HG03196 (cell line): ENCODE data around the gene UGT1A8.
"Not testable (repeated sequence)": the region's sequence is repeated elsewhere in the genome, so short reads cannot be mapped to it uniquely, and the experiment has no call there.

Experiments used
- ATAC-seq: cut with Tn5 transposase; IDR thresholded peaks from one replicate; pipeline ENCODE4 v1.9.1; 2021; ENCODE audit not compliant: unreplicated experiment

Gene UGT1A8

DNA sequence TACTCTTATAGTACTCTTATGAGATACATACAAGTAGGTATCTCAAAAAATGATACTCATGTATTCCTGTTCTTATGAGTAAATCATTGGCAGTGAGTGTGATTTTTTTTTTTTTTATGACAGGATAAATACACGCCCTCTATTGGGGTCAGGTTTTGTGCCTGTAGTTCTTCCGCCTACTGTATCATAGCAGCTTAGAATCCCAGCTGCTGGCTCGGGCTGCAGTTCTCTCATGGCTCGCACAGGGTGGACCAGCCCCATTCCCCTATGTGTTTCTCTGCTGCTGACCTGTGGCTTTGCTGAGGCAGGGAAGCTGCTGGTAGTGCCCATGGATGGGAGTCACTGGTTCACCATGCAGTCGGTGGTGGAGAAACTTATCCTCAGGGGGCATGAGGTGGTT, at the start of gene UGT1A8:
UGT1A8 (plus strand) TSS at position 158 of the 400 bp plus-strand sequence; CDS start at position 233, 75 bp downstream.
- ATAC-seq: not testable (repeated sequence)

DNA sequence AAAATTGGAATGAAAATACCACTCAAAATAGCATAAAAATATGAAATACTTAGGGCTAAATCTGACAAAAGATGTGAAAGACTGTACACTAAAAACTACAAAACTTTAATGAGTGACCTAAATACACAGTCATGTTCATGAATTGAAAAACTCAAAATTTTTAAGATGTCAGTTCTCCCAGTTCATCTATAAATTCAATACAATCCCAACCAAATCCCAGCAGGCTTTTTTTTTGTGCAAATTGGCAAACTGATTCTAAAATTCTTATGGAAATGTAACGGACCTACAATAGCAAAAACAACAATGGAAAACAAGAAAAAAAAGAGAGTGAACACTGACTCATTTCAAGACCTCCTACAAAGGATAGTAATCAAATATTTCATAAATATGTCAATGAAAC, 46.4 kb upstream of the UGT1A8 start:
- no peak for ATAC-seq

DNA sequence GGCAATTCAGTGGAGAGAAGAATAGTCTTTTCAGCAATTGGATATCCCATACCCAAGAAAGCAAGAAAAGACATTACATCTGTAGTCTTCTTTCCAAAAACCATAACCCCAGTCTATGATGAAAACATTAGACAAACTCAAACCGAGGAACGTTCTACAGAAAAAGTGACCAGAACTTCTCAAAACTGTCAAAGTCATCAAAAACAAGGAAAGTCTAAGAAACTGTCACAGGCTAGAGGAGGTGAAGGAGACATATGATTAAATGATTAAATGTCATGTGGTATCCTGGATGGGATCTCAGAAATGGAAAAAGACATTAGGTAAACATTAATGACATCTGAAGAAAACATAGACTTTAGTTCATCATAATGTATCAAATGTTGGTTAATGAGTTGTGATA, 46.0 kb upstream of the UGT1A8 start:
- no peak for ATAC-seq

DNA sequence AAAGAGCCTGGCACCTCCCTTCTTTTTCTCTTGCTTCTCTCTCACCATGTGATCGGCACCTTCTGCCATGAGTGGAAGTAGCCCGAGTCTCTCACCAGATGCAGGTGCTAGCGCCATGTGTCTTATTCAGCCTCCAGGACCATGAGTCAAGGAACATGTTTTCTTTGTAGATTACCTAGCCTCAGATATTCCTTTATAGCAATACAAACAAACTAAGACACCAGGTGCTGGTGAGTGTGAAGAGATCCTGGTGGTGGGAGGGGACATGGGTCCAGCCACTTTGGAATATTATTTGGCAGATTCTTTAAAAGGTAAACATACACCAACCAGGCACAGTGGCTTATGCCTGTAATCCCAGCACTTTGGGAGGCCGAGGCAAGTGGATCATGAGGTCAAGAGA, 45.0 kb upstream of the UGT1A8 start:
- ATAC-seq: no peak

DNA sequence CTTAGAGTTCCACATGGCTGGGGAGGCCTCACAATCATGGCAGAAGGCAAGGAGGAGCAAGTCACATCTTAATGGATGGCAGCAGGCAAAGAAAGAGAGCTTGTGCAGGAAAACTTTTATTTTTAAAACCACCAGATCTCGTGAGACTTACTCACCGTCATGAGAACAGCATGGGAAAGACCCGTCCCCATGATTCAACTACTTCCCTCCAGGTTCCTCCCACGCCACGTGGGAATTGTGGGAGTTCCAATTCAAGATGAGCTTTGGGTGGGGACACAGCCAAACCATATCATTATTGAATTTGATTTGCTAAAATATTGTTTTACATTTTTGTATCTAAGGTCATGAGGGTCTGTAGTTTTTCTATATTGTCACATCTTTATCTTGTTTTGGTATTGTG, 40.1 kb upstream of the UGT1A8 start:
- not testable (repeated sequence) for ATAC-seq

DNA sequence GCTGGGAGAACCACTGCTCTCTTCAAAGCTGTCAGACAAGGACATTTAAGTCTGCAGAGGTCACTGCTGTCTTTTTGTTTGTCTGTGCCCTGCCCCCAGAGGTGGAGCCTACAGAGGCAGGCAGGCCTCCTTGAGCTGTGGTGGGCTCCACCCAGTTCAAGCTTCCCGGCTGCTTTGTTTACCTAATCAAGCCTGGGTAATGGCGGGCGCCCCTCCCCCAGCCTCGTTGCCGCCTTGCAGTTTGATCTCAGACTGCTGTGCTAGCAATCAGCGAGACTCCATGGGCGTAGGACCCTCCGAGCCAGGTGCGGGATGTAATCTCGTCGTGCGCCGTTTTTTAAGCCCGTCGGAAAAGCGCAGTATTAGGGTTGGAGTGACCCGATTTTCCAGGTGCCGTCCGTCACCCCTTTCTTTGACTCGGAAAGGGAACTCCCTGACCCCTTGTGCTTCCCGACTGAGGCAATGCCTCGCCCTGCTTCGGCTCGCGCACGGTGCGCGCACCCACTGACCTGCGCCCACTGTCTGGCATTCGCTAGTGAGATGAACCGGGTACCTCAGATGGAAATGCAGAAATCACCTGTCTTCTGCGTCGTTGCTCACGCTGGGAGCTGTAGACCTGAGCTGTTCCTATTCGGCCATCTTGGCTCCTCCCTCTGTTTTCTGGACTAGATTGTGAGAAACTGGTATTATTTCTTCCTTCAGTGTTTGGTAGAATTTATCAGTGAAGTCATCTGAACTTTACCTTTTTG, 34.0 kb upstream of the UGT1A8 start:
- ATAC-seq: not testable (repeated sequence)

DNA sequence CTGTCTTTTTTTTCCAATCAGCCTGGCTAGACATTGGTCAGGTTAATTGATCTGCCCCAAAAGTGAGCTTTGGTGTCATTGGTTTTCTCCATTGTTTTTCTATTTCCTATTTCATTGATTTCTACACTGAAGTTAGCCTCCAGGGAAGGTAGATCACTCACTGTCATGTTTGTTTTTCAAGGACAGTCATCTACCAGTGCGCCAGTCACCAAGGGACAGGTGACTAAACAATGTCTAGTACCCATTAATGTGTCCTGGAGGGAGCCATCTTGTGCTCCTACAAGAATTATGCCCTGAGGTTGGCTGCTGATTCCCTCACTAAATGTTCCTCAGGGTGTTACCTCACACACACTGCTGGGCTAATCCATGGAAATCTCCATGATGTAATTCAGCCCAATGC, 33.2 kb upstream of the UGT1A8 start:
- ATAC-seq: no peak

DNA sequence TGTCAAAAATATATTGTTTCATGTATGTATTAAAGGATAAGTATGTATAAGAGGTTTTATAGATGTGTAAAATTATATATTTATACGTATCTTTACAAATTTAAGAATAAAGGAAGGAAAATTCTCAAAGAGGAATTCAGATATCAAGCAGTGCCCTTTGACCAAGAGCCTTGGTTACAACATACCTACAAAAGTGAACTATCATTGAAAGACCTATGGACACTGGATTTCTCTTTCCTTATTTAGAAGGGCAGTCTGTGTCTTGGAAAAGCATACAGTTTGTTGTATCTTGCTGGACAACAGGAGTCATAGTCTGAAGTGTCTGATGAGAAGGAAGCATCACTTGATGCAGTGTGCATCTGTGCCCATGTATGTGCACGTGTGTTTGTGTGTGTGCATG, 29.0 kb upstream of the UGT1A8 start:
- no peak for ATAC-seq

DNA sequence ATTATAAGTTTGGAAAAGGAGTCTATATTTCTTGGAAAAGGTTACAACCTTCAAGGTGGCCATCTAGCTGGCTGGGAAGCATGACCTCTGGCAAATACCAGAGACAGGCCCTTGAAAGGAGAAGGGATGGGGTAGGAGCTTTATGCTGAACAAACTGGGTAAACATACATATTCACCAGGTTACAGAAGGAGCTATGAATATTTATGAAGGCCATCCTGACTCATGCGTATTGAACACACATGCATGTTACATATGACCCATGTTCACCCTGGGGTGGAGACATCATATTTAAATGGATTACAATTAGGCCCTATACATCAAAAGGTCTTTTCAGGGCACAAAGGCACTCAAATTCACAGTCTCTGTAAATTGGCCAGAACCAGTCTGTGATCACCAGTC, 24.7 kb upstream of the UGT1A8 start:
- ATAC-seq: not testable (repeated sequence)

DNA sequence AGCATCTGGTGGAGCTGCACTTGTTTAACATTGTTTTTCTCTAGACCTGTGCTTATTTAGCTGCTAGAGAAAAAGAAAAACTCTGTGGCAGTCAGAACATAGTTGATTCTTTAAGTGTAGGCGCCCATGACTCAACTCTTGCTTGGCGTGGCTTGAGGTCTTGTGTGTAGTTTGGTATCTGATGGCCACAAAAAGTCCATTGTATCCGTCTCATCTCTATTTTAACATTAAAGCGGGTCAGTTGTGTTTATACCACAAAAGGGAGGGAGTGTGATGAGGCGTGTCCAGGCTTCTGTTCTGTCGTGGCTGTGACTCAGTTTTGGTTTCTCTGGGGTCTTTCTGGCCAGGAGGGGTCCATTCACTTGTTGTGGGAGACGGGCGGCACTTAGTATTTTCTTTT, 24.2 kb upstream of the UGT1A8 start:
- peak; percentile 56 for ATAC-seq

DNA sequence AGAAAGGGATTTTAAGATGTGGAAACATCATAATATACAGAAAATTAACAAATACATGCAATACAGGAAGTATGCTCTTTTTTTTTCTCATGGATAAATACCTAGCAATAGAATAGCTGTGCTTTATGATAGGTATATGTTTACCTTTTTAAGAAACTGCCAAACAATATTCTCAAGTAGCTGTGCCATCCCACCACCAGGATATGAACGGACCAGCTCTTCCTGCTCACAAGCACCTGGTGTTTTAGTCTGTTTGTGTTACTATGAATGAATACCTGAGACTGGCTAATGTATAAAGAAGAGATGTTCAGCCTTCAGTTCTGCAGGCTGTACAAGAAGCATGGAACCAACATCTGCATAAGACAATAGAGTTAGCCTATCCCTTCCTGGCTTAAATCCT, 19.9 kb upstream of the UGT1A8 start:
- no peak for ATAC-seq

DNA sequence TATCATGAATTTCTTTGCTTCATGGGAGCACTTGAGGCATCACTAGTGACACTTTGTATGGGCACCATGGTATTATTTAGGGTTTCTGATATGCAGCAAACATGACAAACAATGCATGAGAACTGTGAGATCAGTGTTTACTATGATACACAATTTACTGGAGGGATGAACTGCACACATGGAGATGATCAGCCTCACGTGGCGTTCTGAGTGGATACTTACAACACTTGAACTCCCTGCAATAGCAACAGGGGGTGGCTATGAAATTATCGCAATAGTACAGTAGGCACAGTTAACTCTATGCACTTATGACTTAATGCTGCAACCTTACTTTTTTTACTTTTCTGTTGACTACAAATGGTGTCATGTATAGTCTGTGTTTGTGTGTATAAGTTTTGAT, 18.5 kb upstream of the UGT1A8 start:
- ATAC-seq: no peak

DNA sequence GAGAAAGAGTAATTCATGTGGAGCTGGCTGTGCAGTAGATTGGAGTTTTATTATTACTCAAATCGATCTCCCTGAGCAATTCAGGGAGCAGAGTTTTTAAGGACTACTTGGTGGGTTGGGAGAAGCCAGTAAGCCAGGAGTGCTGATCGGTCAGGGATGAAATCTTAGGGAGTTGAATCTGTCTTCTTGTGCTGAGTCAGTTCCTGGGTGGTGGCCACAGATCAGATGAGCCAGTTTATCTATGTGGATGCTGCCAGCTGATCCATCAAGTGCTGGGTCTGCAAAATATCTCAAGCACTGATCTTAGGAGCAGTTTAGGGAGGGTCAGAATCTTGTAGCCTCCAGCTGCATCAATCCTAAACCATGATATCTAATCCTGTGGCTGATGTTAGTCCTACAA, 17.0 kb upstream of the UGT1A8 start:
- ATAC-seq: no peak

DNA sequence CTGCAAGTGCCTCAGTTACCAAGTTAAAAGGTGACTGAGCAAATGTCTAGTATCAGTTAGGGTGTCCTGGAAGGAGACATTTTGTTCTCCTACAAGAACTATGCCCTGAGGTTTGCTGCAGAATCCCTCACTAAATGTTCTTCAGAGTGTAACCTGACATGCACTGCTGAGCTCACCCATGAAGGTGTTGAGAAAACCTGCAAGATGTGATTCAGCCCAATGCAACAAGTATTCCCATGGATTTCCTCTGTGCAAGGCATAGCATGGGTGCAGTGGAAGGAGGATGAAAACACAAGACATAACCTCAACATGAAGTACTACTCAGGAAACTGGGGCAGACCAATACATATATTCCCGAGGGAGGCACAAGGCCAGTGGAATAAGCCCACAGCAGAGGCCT, 15.4 kb upstream of the UGT1A8 start:
- no peak for ATAC-seq

DNA sequence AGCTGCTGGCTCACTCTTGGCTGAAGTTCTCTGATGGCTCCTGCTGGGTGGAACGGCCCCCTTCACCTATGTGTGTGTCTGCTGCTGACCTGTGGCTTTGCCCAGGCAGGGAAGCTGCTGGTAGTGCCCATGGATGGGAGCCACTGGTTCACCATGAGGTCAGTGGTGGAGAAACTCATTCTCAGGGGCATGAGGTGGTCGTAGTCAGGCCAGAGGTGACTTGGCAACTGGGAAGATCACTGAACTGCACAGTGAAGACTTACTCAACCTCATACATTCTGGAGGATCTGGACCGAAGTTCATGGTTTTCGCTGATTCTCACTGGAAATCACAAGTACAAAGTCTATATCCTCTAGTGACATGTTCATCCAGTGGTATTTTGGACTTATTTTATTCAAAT, 13.9 kb upstream of the UGT1A8 start:
- no peak for ATAC-seq

DNA sequence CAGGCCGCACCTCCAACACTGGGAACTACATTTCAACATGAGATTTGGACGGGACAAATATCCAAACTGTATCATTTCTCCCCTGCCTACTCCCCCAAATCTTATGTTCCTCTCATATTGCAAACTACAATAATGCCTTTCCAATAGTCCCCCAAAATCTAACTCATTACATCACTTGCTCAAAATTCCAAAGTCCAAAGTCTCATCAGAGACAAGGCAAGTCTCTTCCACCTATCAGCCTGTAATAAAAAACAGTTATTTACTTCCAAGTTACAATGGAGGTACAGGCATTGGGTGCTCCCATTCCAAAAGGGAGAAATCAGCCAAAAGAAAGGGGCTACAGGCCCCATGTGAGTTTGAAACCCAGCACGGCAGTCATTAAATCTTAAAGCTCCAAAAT, 12.6 kb upstream of the UGT1A8 start:
- ATAC-seq: no peak

DNA sequence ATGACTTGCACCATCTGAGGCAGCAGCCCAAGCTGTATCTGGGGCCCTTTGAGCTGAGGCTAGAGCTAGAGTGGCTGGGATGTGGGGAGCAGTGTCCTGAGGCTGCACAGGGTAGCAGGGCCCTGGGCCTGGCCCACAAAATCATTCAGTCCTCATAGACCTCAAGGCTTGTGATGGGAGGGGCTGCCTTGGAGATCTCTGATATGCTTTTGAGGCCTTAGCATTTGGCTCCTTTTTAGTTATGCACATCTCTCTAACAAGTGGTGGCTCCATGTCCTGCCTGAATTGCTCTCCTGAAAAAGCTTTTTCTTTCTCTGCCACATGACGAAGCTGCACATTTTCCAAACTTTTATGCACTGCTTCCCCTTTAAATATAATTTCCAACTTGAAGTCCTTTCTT, 11.8 kb upstream of the UGT1A8 start:
- ATAC-seq: no peak

DNA sequence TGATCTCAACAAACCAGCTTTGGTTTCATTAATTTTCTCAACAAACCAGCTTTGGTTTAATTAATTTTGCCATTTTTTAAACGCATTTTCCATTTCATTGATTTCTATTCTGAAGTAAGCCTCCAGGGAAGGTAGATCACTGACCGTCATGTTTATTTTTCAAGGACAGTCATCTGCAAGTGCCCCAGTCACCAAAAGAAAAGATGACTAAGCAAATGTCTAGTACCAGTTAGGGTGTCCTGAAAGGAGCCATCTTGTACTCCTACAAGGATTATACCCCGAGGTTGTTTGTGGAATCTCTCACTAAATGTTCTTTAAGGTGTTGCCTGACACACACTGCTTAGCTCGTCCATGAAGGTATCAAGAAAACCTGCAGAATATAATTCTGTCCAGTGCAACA, 6.1 kb upstream of the UGT1A8 start:
- ATAC-seq: no peak

DNA sequence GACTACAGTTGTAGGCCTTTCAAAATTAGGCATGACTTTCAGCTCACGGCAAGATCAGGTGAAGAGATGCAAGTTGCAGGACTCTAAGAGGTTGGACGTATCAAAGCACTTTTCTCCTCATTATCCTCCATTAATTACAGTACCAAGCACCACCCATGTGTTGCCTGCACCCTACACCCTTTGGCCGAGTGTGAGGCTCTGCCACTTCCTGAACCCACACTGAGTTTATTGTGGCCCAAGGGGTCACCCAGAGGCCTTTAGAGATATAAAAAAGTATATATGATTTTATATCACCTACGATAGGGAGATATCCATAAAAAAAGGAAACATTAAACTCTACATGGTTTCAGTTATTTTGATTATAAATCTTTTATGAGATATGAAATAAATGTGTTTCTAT, 2.8 kb downstream of the UGT1A8 start:
- no peak for ATAC-seq

DNA sequence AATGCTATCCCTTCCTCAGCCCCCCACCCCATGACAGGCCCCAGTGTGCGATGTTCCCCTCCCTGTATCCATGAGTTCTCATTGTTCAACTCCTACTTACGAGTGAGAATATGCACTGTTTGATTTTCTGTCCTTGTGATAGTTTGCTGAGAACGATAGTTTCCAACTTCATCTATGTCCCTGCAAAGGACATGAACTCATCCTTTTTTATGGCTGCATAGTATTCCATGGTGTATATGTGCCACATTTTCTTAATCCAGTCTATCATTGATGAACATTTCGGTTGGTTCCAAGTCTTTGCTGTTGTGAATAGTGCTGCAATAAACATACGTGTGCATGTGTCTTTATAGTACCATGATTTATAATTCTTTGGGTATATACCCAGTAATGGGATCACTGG, 4.4 kb downstream of the UGT1A8 start:
- not testable (repeated sequence) for ATAC-seq

DNA sequence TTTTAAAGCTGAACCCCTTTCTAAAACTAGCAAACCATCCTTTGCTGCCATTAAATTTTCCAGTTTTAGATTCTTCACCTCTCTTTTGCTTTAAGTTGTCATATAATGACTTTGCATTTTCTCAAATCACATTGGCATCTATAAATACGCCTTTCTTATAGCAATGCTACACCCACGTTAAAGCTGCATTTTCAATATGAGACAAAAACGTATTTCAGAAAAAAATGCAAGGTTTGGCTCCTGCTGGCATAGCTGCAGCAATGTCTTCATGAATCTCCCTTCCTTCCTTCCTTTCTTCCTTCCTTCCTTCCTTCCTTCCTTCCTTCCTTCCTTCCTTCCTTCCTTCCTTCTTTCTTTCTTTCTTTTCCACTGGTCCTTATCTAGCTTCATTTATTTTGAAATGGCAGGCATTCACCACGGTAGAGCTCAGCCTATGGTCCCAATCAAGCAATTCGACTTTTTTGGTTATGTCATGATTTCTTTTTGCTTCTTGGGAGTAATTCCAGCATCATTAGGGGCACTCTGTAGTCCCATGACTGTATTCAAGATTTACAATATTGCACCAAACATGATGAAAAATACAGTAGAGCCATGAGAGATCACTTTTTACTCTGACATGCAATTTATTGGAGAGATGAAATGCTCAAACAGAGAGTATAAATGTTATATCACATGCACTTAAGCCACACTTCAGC, 10.0 kb downstream of the UGT1A8 start:
- ATAC-seq: no peak

DNA sequence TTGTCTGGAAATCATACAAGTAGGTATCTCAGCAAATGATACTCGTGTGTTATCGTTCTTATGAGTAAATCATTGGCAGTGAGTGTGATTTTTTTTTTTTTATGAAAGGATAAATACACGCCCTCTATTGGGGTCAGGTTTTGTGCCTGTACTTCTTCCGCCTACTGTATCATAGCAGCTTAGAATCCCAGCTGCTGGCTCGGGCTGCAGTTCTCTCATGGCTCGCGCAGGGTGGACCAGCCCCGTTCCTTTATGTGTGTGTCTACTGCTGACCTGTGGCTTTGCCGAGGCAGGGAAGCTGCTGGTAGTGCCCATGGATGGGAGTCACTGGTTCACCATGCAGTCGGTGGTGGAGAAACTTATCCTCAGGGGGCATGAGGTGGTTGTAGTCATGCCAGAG, 18.9 kb downstream of the UGT1A8 start, which contains the start of gene UGT1A10:
UGT1A10 (plus strand) TSS at position 143 of the 400 bp plus-strand sequence; CDS start at position 218, 75 bp downstream.
- not testable (repeated sequence) for ATAC-seq

DNA sequence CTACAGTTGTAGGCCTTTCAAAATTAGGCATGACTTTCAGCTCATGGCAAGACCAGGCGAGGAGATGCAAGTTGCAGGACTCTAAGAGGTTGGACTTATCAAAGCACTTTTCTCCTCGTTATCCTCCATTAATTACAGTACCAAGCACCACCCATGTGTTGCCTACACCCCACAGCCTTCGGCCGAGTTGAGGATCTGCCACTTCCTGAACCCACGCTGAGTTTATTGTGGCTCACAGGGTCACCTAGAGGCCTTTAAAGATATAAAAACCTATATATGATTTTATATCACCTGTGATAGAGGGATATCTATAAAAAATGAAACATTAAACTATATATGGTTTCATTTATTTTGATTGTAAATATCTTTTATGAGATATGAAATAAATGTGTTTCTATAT, 21.4 kb downstream of the UGT1A8 start:
- ATAC-seq: no peak
